Esophagus muscularis mucosa (tissue), 4 donors: ENCODE results near the gene PRSS50. TPM values are rescaled to one million over a fixed set of nuclear protein-coding genes. Genes with fewer than 3 reads are reported as not detected.
"Not testable (repeated sequence)": the region's sequence is repeated elsewhere in the genome, so short reads cannot be mapped to it uniquely, and the experiment has no call there.

Experiments
- DNase-seq: peaks from one replicate; pipeline ENCODE4 v3.0.0-alpha.2; 2017; ENCODE audit errors: extremely low spot score
- H3K27ac ChIP-seq, 4 donors: fragments of 200-600 bp; sonication (generic); replicated peaks in 1 of 4; 1 replicate in 3 of 4; 2 replicates in 1 of 4; pipeline ENCODE4 v1.5.1; 2016 to 2019; ENCODE audit warnings: mild to moderate bottlenecking in 1 of 4
- H3K27me3 ChIP-seq, 4 donors: fragments of 200-600 bp; sonication (generic); one replicate each; pipeline versions ENCODE4 v1.5.1 to v1.6.0; 2016 to 2019
- H3K36me3 ChIP-seq, 4 donors: fragments of 200-600 bp; sonication (generic); one replicate each; pipeline ENCODE4 v1.5.1; 2016 to 2019
- H3K4me1 ChIP-seq, 4 donors: fragments of 200-600 bp; sonication (generic); one replicate each; pipeline ENCODE4 v1.5.1; 2016 to 2019
- H3K4me3 ChIP-seq, 4 donors: fragments of 200-600 bp; sonication (generic); 1 replicate in 2 of 4; 2 replicates in 2 of 4; pipeline ENCODE4 v1.5.1; 2016 to 2019; ENCODE audit warnings: mild to moderate bottlenecking in 4 of 4, moderate library complexity in 1 of 4
- H3K9me3 ChIP-seq, 4 donors: fragments of 200-600 bp; sonication (generic); 1 replicate in 3 of 4; 2 replicates in 1 of 4; pipeline ENCODE4 v1.5.1; 2016 to 2019
- CTCF ChIP-seq, 3 experiments: fragments of 200-600 bp in 2 of 3; fragments of 450-650 bp in 1 of 3; sonication (generic) in 2 of 3; IDR thresholded peaks; one replicate each; pipeline ENCODE4 v1.5.1; 2017 to 2019; ENCODE audit warnings: antibody characterized with exemption in 3 of 3, mild to moderate bottlenecking in 2 of 3, moderate library complexity in 1 of 3
- EP300 ChIP-seq: sonication (generic); formaldehyde crosslinking; IDR thresholded peaks from one replicate; pipeline ENCODE4 v1.6.1; 2017; ENCODE audit warnings: antibody characterized with exemption
- POLR2A ChIP-seq: fragments of 450-650 bp; IDR thresholded peaks from one replicate; pipeline ENCODE4 v1.6.1; 2017; ENCODE audit warnings: antibody characterized with exemption, moderate library complexity, mild to moderate bottlenecking, low read depth
- POLR2AphosphoS5 ChIP-seq, 2 donors: sonication (generic); formaldehyde crosslinking; IDR thresholded peaks; one replicate each; pipeline ENCODE4 v1.6.1; 2017; ENCODE audit warnings: antibody characterized with exemption in 2 of 2
- WGBS: methylation state at CpG from one replicate; pipeline ENCODE4 v1.1.5; 2018; 5-methylcytosine and 5-hydroxymethylcytosine counted together
- intact Hi-C: fragments of 100-400 bp; cut with DNase I; formaldehyde crosslinking; loops from one replicate; pipeline ENCODE4 v1.15.1; 2023
- total RNA-seq, 4 donors: library from RNA; depleted of rRNA; stranded (reverse); fragments of >200 nt; gene quantifications; one replicate each; pipeline versions ENCODE4 v1.1.0 to v1.2.1, GENCODE V29; 2016

PRSS50 gene
- total RNA-seq, 4 donors from 2014 or later, result 0.32 to 0.46 (median 0.42) TPM; not detected in 1

GRCh38 chr3:46707601-46708011 is 10.1 kb downstream of the PRSS50 start:
- Histone ChIP-seq H3K4me3 (no peak overlapping the region), H3K36me3 (no peaks in the 10 kb centered on the region), H3K27me3 (no peaks in the 10 kb centered on the region), H3K9me3 (no peaks in the 10 kb centered on the region), H3K27ac (no peak overlapping the region), H3K4me1 (peaks cover 0 to 7% (median 1%) of the 10 kb centered on the region in 4 donors)
- TF ChIP-seq CTCF (IDR thresholded peaks at IDR 0.05), result no peak
- TF ChIP-seq POLR2AphosphoS5 (IDR thresholded peaks at IDR 0.05), result no peak
- no peak for DNase-seq
- intact Hi-C loops, result loop anchor here (5.0 kb wide), 1 partner anchor 155 kb away; the partner anchor contains the start of gene MYL3
- WGBS, result 89% methylated on average over 4 of the region's 7 CpGs

- no peak for DNase-seq
- Histone ChIP-seq H3K27me3 (no peaks in the 10 kb centered on the region), H3K9me3 (no peaks in the 10 kb centered on the region), H3K4me3 (no peak overlapping the region), H3K27ac (no peak overlapping the region), H3K4me1 (peaks cover 0 to 8% (median 4%) of the 10 kb centered on the region in 4 donors), H3K36me3 (no peaks in the 10 kb centered on the region)
- 79% methylated on average over 10 of the region's 13 CpGs for WGBS
- intact Hi-C loops, result loop anchor here (5.0 kb wide), 1 partner anchor 155 kb away; the partner anchor contains the start of gene MYL3
- TF ChIP-seq POLR2A, result no peak
- TF ChIP-seq EP300, result no peak
- no peak for TF ChIP-seq CTCF (IDR thresholded peaks at IDR 0.05)
- no peak for TF ChIP-seq POLR2AphosphoS5 (IDR thresholded peaks at IDR 0.05)
Measured at GRCh38 chr3:46706771-46707582, 10.7 kb downstream of the PRSS50 start.

- DNase-seq, result no peak
- no peak overlapping the region for H3K4me3 ChIP-seq
- TF ChIP-seq POLR2AphosphoS5 (IDR thresholded peaks at IDR 0.05) (no peak), POLR2A (no peak), CTCF (IDR thresholded peaks at IDR 0.05) (no peak), EP300 (no peak)
- H3K36me3 ChIP-seq, result no peaks in the 10 kb centered on the region
- H3K27ac ChIP-seq, result no peak overlapping the region
- no peaks in the 10 kb centered on the region for H3K9me3 ChIP-seq
- peaks cover 8 to 18% (median 13%) of the 10 kb centered on the region in 4 donors for H3K4me1 ChIP-seq
- intact Hi-C loops, result loop anchor here (2.0 to 5.0 kb wide), 2 partner anchors 156 to 189 kb away; partner anchors contain the start of gene MYL3
- 84% methylated on average over 17 of the region's 19 CpGs for WGBS
- H3K27me3 ChIP-seq, result peaks cover 0 to 7% (median 0%) of the 10 kb centered on the region in 4 donors
Measured at GRCh38 chr3:46705751-46706552, 11.7 kb downstream of the PRSS50 start.

GRCh38 chr3:46705022-46705530 is 12.6 kb downstream of the PRSS50 start:
- no peak overlapping the region for H3K27ac ChIP-seq
- peak in 1 of 2 donors; percentile 15 for TF ChIP-seq POLR2AphosphoS5 (IDR thresholded peaks at IDR 0.05)
- peak; percentile 91 to 99 (median 97) for TF ChIP-seq CTCF (IDR thresholded peaks at IDR 0.05)
- no peak for TF ChIP-seq EP300
- TF ChIP-seq POLR2A, result no peak
- peaks cover 0 to 7% (median 0%) of the 10 kb centered on the region in 4 donors for H3K27me3 ChIP-seq
- DNase-seq, result no peak
- peaks cover 17 to 27% (median 22%) of the 10 kb centered on the region in 4 donors for H3K4me1 ChIP-seq
- intact Hi-C loops, result loop anchor here (2.0 to 5.0 kb wide), 2 partner anchors 157 to 190 kb away; partner anchors contain the start of gene MYL3
- no peaks in the 10 kb centered on the region for H3K9me3 ChIP-seq
- H3K4me3 ChIP-seq, result no peak overlapping the region
- no peaks in the 10 kb centered on the region for H3K36me3 ChIP-seq
- 0% methylated on average over 3 of the region's 4 CpGs for WGBS

GRCh38 chr3:46704346-46704745 is 13.3 kb downstream of the PRSS50 start:
- not testable (repeated sequence) for H3K36me3 ChIP-seq, H3K4me3 ChIP-seq, H3K27ac ChIP-seq, H3K27me3 ChIP-seq, DNase-seq, H3K9me3 ChIP-seq
- WGBS, result 44% methylated on average over 3 of the region's 7 CpGs
- peaks cover 24 to 34% (median 30%) of the 10 kb centered on the region in 4 donors for H3K4me1 ChIP-seq
- intact Hi-C loops, result loop anchor here (2.0 kb wide), 1 partner anchor 190 kb away; no protein-coding TSS in a partner anchor
